ENCODE measurements around the gene KCNQ1. TPM values are rescaled to one million over a fixed set of nuclear protein-coding genes. Genes with fewer than 3 reads are reported as not detected.

KCNQ1 gene
- total and polyA plus RNA-seq, 2 experiments from 2014 or later = 0.45 to 0.87 TPM

- no peaks in the 10 kb centered on the region for H4K20me1 ChIP-seq (replicated peaks; ENCODE audit: insufficient read depth)
- no peaks in the 10 kb centered on the region for H3K79me2 ChIP-seq (replicated peaks; ENCODE audit: insufficient read depth)
- H3K4me3 ChIP-seq = no peak overlapping the region
- no peak for ATAC-seq
- TF ChIP-seq ETS1 (IDR thresholded peaks at IDR 0.05) = no peak
- TF ChIP-seq EZH2phosphoT487 (IDR thresholded peaks at IDR 0.05; ENCODE audit: unreplicated experiment) = no peak
- no peak for TF ChIP-seq CTCF (conservative IDR thresholded peaks at IDR 0.05; ENCODE audit: low read depth in 2 of 2)
- no peak for TF ChIP-seq REST (IDR thresholded peaks at IDR 0.05; ENCODE audit: unreplicated experiment)
- TF ChIP-seq CREB1 (CRISPR knock-in tag; IDR thresholded peaks at IDR 0.05; ENCODE audit: low read depth) = no peak
- no peak for TF ChIP-seq STAT1 (IDR thresholded peaks at IDR 0.05; ENCODE audit: unreplicated experiment)
- no peak for TF ChIP-seq ZNF331 (CRISPR knock-in tag; IDR thresholded peaks at IDR 0.05; ENCODE audit: low read depth)
- no peak for TF ChIP-seq EZH2 (IDR thresholded peaks at IDR 0.05; ENCODE audit: low read depth, unreplicated experiment)
- TF ChIP-seq NANOG (IDR thresholded peaks at IDR 0.05; ENCODE audit: borderline replicate concordance) = no peak
- no peak for TF ChIP-seq JUNB (IDR thresholded peaks at IDR 0.05; ENCODE audit: unreplicated experiment)
- no peak for TF ChIP-seq ZNF114 (CRISPR knock-in tag; IDR thresholded peaks at IDR 0.05)
- TF ChIP-seq POLR2AphosphoS5 (IDR thresholded peaks at IDR 0.05; ENCODE audit: low read depth) = no peak
- no peak for TF ChIP-seq ZNF462 (CRISPR knock-in tag; IDR thresholded peaks at IDR 0.05)
- Mint-ChIP-seq H3K4me3 (no peak overlapping the region), H3K27me3 (ENCODE audit: insufficient read depth, low read depth, poor library complexity) (peaks cover 33% of the 10 kb centered on the region), H3K9me3 (no peaks in the 10 kb centered on the region), H3K4me1 (no peaks in the 10 kb centered on the region; the same call in 1 of the 3 replicates), H3K36me3 (ENCODE audit: low read depth) (no peaks in the 10 kb centered on the region), H3K27ac (no peak overlapping the region)
- no peaks in the 10 kb centered on the region for H3F3A ChIP-seq (replicated peaks; ENCODE audit: low read depth)
- no peak overlapping the region for H3K4me2 ChIP-seq
- no peaks in the 10 kb centered on the region for H3K9me2 ChIP-seq (ENCODE audit: insufficient read depth)
- H3K27ac ChIP-seq (ENCODE audit: low read depth) = no peak overlapping the region
- H3K4me1 ChIP-seq (ENCODE audit: insufficient read depth) = no peaks in the 10 kb centered on the region
- 0 out of 2 replicates have a peak, but pooled peaks cover 6% of the 10 kb centered on the region for H3K27me3 ChIP-seq (ENCODE audit: insufficient read depth)
- DNase-seq (ENCODE audit: low spot score) = no peak
- no peak overlapping the region for H2AFZ ChIP-seq
- no peaks in the 10 kb centered on the region for H3K36me3 ChIP-seq (ENCODE audit: insufficient read depth)
Measured at GRCh38 chr11:2735053-2735589, 290.3 kb downstream of the KCNQ1 start.

All from GM23338 (cell line).